HG03025 (cell line): ENCODE data around the gene UNC13D.
"Not testable (repeated sequence)": the region's sequence is repeated elsewhere in the genome, so short reads cannot be mapped to it uniquely, and the experiment has no call there.

Experiments used
- ATAC-seq: cut with Tn5 transposase; IDR thresholded peaks from one replicate; pipeline ENCODE4 v1.9.1; 2021; ENCODE audit warnings: mild to moderate bottlenecking, moderate library complexity; ENCODE audit not compliant: unreplicated experiment, low FRiP score

Gene UNC13D

GRCh38 chr17:75778066-75778860 lies 65.9 kb downstream of the UNC13D start:
- not testable (repeated sequence) for ATAC-seq

DNA sequence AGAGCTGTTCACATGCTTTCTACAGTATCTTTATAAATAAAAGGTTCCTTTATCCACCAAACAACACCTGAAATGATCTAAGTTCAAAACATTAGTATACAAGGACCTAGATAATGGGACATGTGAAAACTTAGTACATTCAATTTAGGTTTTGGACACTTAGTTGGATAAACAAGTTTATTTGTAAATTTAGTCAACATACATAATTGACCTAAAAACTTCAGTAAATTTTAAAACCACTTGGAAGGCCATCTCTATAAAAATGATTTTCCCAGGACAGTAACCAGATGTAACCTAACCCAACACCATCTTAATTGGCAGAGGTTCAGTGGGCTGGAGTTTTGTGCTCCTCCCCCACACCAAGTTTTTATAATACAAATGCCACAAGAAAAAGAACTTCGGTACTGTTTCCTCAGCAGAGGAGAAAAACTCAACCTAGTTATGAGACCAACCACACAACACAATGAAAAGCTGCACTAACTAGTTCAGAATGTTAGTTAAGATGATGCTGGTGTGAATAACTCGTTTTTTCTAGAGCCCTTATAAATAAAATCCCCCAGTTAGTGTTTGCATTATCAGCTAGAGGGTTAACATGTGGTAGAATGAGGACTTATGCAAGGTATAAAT lies 66.8 kb downstream of the UNC13D start:
- no peak for ATAC-seq
